A673 (cell line): ENCODE data around the gene INTS11. TPM values are rescaled to one million over a fixed set of nuclear protein-coding genes. Genes with fewer than 3 reads are reported as not detected.

ENCODE experiments used
- BruUV-seq: library from RNA; stranded (reverse); fragments of 400-500 nt; replicated peaks from 2 replicates; lab custom pipeline; 2021; lab: Mats Ljungman, UMichigan
- CTCF ChIA-PET: fragments of 300-600 bp; sonication (Branson Sonifier 250); formaldehyde crosslinking; loops from one replicate; lab custom pipeline; 2022; ENCODE audit warnings: antibody characterized with exemption; lab: Charles Lee
- POLR2A ChIA-PET: fragments of 300-600 bp; sonication (Branson Sonifier 250); formaldehyde crosslinking; loops from one replicate; lab custom pipeline; 2022; ENCODE audit warnings: antibody characterized with exemption; ENCODE audit not compliant: low non-redundant PET; lab: Charles Lee
- DNase-seq: peaks from one replicate; pipeline ENCODE4 v3.0.0-alpha.2; 2015; ENCODE audit warnings: low spot score
- H3K27ac ChIP-seq: fragments of 200-600 bp; sonication (generic); 2 replicates; pipeline ENCODE4 v1.5.1; 2016; ENCODE audit warnings: mixed run types, low read depth, mild to moderate bottlenecking, mixed read lengths, antibody characterized with exemption, low read length; ENCODE audit not compliant: poor library complexity, severe bottlenecking
- H3K27me3 ChIP-seq: fragments of 200-600 bp; sonication (generic); replicated peaks from 2 replicates; pipeline ENCODE4 v1.6.1; 2017; ENCODE audit warnings: mixed run types, low read depth, mild to moderate bottlenecking, mixed read lengths, antibody characterized with exemption, low read length; ENCODE audit not compliant: insufficient read depth, poor library complexity
- H3K36me3 ChIP-seq: fragments of 200-600 bp; sonication (generic); 2 replicates; pipeline ENCODE4 v1.6.1; 2016; ENCODE audit warnings: mixed run types, mild to moderate bottlenecking, mixed read lengths, antibody characterized with exemption, low read length; ENCODE audit not compliant: insufficient read depth, poor library complexity, severe bottlenecking
- H3K4me1 ChIP-seq: fragments of 200-600 bp; sonication (generic); 2 replicates; pipeline ENCODE4 v1.6.1; 2017; ENCODE audit warnings: mixed run types, mild to moderate bottlenecking, mixed read lengths, antibody characterized with exemption, low read length; ENCODE audit not compliant: insufficient read depth, poor library complexity, severe bottlenecking
- H3K4me3 ChIP-seq: fragments of 200-600 bp; sonication (generic); 2 replicates; pipeline ENCODE4 v1.5.1; 2016; ENCODE audit warnings: low read depth, mixed run types, mild to moderate bottlenecking, mixed read lengths, low read length; ENCODE audit not compliant: poor library complexity, severe bottlenecking
- H3K9me3 ChIP-seq: fragments of 200-600 bp; sonication (generic); 2 replicates; pipeline ENCODE4 v1.6.1; 2016; ENCODE audit warnings: mixed run types, low read depth, mild to moderate bottlenecking, mixed read lengths, antibody characterized with exemption, low read length; ENCODE audit not compliant: poor library complexity, severe bottlenecking
- CTCF ChIP-seq: fragments of 300-800, 200-600 bp; sonication (generic); conservative IDR thresholded peaks from 2 replicates; pipeline ENCODE4 v1.5.1; 2017; ENCODE audit warnings: low read depth, mild to moderate bottlenecking, antibody characterized with exemption, low read length, moderate library complexity, mixed read lengths
- EZH2 ChIP-seq: fragments of 200-600 bp; sonication (generic); IDR thresholded peaks from 2 replicates; pipeline ENCODE4 v1.6.1; 2017; ENCODE audit warnings: borderline replicate concordance, low read depth, mild to moderate bottlenecking, mixed read lengths, antibody characterized with exemption, low read length; ENCODE audit not compliant: poor library complexity, severe bottlenecking
- intact Hi-C: fragments of 100-400 bp; cut with micrococcal nuclease; formaldehyde crosslinking; loops from one replicate; pipeline ENCODE4 v1.10.0; 2022; ENCODE audit not compliant: unreplicated experiment
- total RNA-seq: library from RNA; stranded (reverse); gene quantifications from 2 replicates; pipeline ENCODE4 v1.2.3, GENCODE V29; 2021

INTS11 gene
- total RNA-seq, 1 experiment from 2014 or later = 156 TPM

- no peaks in the 10 kb centered on the region for H3K27me3 ChIP-seq
- peak overlapping the region; percentile 88 for H3K4me3 ChIP-seq
- ChIA-PET POLR2A (interaction anchor here (0.5 kb wide), 1 partner anchor 361 kb away, joined by 8 read pairs; no protein-coding TSS in a partner anchor), CTCF (no interaction called here)
- peak; percentile 37 for DNase-seq
- no TSS peak for BruUV-seq
- peaks cover 31% of the 10 kb centered on the region for H3K4me1 ChIP-seq
- peaks cover 27% of the 10 kb centered on the region for H3K36me3 ChIP-seq
- intact Hi-C loops = loop anchor here (5.0 to 10.0 kb wide), 2 partner anchors 187 to 285 kb away; partner anchors contain the start of gene AGRN
- no peaks in the 10 kb centered on the region for H3K9me3 ChIP-seq
- peak overlapping the region; percentile 96 for H3K27ac ChIP-seq
- TF ChIP-seq EZH2 (no peak), CTCF (no peak)
Measured at GRCh38 chr1:1309251-1310108, 15.0 kb downstream of the INTS11 start.

- H3K27ac ChIP-seq = peak overlapping the region; percentile 96
- BruUV-seq = TSS peak; percentile 48
- no peaks in the 10 kb centered on the region for H3K27me3 ChIP-seq
- no peak for DNase-seq
- H3K9me3 ChIP-seq = no peaks in the 10 kb centered on the region
- ChIA-PET POLR2A (interaction anchor here (0.5 kb wide), 1 partner anchor 360 kb away, joined by 8 read pairs; no protein-coding TSS in a partner anchor), CTCF (no interaction called here)
- intact Hi-C loops = loop anchor here (5.0 to 10.0 kb wide), 2 partner anchors 187 to 284 kb away; partner anchors contain the start of gene AGRN
- H3K4me3 ChIP-seq = peak overlapping the region; percentile 88
- peaks cover 38% of the 10 kb centered on the region for H3K4me1 ChIP-seq
- peaks cover 21% of the 10 kb centered on the region for H3K36me3 ChIP-seq
- TF ChIP-seq EZH2 = no peak
- no peak for TF ChIP-seq CTCF
Measured at GRCh38 chr1:1308756-1309250, 15.7 kb downstream of the INTS11 start.

- no TSS peak for BruUV-seq
- Histone ChIP-seq H3K27ac (peak within 1 kb of the TSS; percentile 96), H3K36me3 (peaks cover 15% of the 10 kb centered on the region), H3K27me3 (no peaks in the 10 kb centered on the region), H3K4me1 (peaks cover 39% of the 10 kb centered on the region), H3K4me3 (peak within 1 kb of the TSS; percentile 88), H3K9me3 (no peaks in the 10 kb centered on the region)
- no peak for TF ChIP-seq EZH2
- no peak for TF ChIP-seq CTCF
- peak; percentile 96 for DNase-seq
- intact Hi-C loops = loop anchor here (5.0 to 10.0 kb wide), 2 partner anchors 186 to 283 kb away; partner anchors contain the start of gene AGRN
- CTCF ChIA-PET = no interaction called here
- POLR2A ChIA-PET = no interaction called here
Measured at GRCh38 chr1:1307923-1308755, 16.3 kb downstream of the INTS11 start, which contains the start of the genes ACAP3 and PUSL1. ACAP3 (minus strand) TSS chr1:1307930; CDS start chr1:1307815, 115 bp downstream. PUSL1 (plus strand) TSS chr1:1308597; CDS start chr1:1308644, 47 bp downstream.
